DND-41 (cell line): ENCODE data around the gene MAPKAPK2.

Experiments
- ATAC-seq: fragments of 200-7000 bp; cut with Tn5 transposase; 3 replicates; pipeline ENCODE4 v1.9.1; 2021; ENCODE audit warnings: low read depth; ENCODE audit not compliant: insufficient read depth
- DNase-seq: peaks from one replicate; pipeline ENCODE4 v3.0.0-alpha.2; 2020
- H2AFZ ChIP-seq: 2 replicates; pipeline ENCODE4 v1.6.0; 2012; ENCODE audit warnings: low read depth, low read length
- H3K27ac ChIP-seq: 2 replicates; pipeline ENCODE4 v1.5.1; 2012; ENCODE audit warnings: low read length, inconsistent platforms
- H3K27me3 ChIP-seq: fragments of 200-600 bp; sonication (generic); 2 replicates; pipeline ENCODE4 v1.6.0; 2012; ENCODE audit warnings: low read length, mild to moderate bottlenecking, inconsistent platforms; ENCODE audit not compliant: insufficient read depth, poor library complexity
- H3K36me3 ChIP-seq: 2 replicates; pipeline ENCODE4 v1.5.1; 2012; ENCODE audit warnings: low read length, inconsistent platforms; ENCODE audit not compliant: insufficient read depth
- H3K4me1 ChIP-seq: 2 replicates; pipeline ENCODE4 v1.5.1; 2012; ENCODE audit warnings: mild to moderate bottlenecking, low read length; ENCODE audit not compliant: insufficient read depth
- H3K4me2 ChIP-seq: 2 replicates; pipeline ENCODE4 v1.6.0; 2012; ENCODE audit warnings: mild to moderate bottlenecking, moderate library complexity, low read length, inconsistent platforms; ENCODE audit not compliant: insufficient read depth
- H3K4me3 ChIP-seq, 2 experiments: fragments of 200-600 bp in 1 of 2; shearing (Covaris generic) in 1 of 2; 2 replicates each; pipeline ENCODE4 v1.5.1; 2012 to 2016; ENCODE audit warnings: inconsistent platforms in 2 of 2, low read length in 2 of 2, mild to moderate bottlenecking in 2 of 2, low read depth in 1 of 2, moderate library complexity in 1 of 2
- H3K79me2 ChIP-seq: 2 replicates; pipeline ENCODE4 v1.6.0; 2012; ENCODE audit warnings: low read length, inconsistent platforms; ENCODE audit not compliant: insufficient read depth
- H3K9ac ChIP-seq: 2 replicates; pipeline ENCODE4 v1.6.0; 2012; ENCODE audit warnings: low read depth, mild to moderate bottlenecking, inconsistent platforms, low read length, moderate library complexity
- H3K9me3 ChIP-seq: 2 replicates; pipeline ENCODE4 v1.5.1; 2012; ENCODE audit warnings: low read length, moderate library complexity, mild to moderate bottlenecking, inconsistent platforms; ENCODE audit not compliant: insufficient read depth, severe bottlenecking
- H4K20me1 ChIP-seq: 2 replicates; pipeline ENCODE4 v1.6.0; 2012; ENCODE audit warnings: low read length; ENCODE audit not compliant: insufficient read depth
- CTCF ChIP-seq: IDR thresholded peaks from 2 replicates; pipeline ENCODE4 v1.5.1; 2012; ENCODE audit warnings: borderline replicate concordance, low read length, moderate library complexity, mild to moderate bottlenecking; ENCODE audit not compliant: poor library complexity, severe bottlenecking; ENCODE audit errors: extremely low read depth
- EZH2 ChIP-seq: IDR thresholded peaks from 3 replicates; pipeline ENCODE4 v1.6.1; 2012; ENCODE audit warnings: borderline replicate concordance, low read depth, mild to moderate bottlenecking, moderate library complexity, low read length, inconsistent platforms; ENCODE audit not compliant: severe bottlenecking

Gene MAPKAPK2

GRCh38 chr1:206668351-206668750 lies 16.4 kb upstream of the MAPKAPK2 start:
- Histone ChIP-seq H3K27ac (no peak overlapping the region), H3K27me3 (peaks cover 22% of the 10 kb centered on the region), H2AFZ (no peak overlapping the region), H3K4me1 (peaks cover 17% of the 10 kb centered on the region; the same call in 1 of the 2 replicates), H4K20me1 (no peaks in the 10 kb centered on the region), H3K9me3 (no peaks in the 10 kb centered on the region), H3K4me2 (no peak overlapping the region), H3K36me3 (no peaks in the 10 kb centered on the region), H3K9ac (no peak overlapping the region), H3K79me2 (no peaks in the 10 kb centered on the region), H3K4me3 (no peak overlapping the region)
- no peak for DNase-seq
- ATAC-seq, result no peak
- TF ChIP-seq CTCF (no peak), EZH2 (no peak)

GRCh38 chr1:206668874-206669410 lies 15.8 kb upstream of the MAPKAPK2 start:
- ATAC-seq, result no peak
- Histone ChIP-seq H3K9me3 (no peaks in the 10 kb centered on the region), H3K27ac (no peak overlapping the region), H3K4me1 (peaks cover 14% of the 10 kb centered on the region; the same call in 1 of the 2 replicates), H3K79me2 (no peaks in the 10 kb centered on the region), H3K27me3 (peaks cover 16% of the 10 kb centered on the region), H3K36me3 (no peaks in the 10 kb centered on the region), H4K20me1 (no peaks in the 10 kb centered on the region), H3K4me2 (no peak overlapping the region), H3K9ac (no peak overlapping the region), H3K4me3 (no peak overlapping the region), H2AFZ (no peak overlapping the region)
- DNase-seq, result no peak
- TF ChIP-seq CTCF, result no peak
- no peak for TF ChIP-seq EZH2

GRCh38 chr1:206672011-206672688 lies 12.6 kb upstream of the MAPKAPK2 start:
- Histone ChIP-seq H4K20me1 (no peaks in the 10 kb centered on the region), H2AFZ (no peak overlapping the region), H3K79me2 (no peaks in the 10 kb centered on the region), H3K36me3 (no peaks in the 10 kb centered on the region), H3K9me3 (no peaks in the 10 kb centered on the region), H3K4me1 (peaks cover 7% of the 10 kb centered on the region; the same call in 1 of the 2 replicates), H3K27me3 (peaks cover 11% of the 10 kb centered on the region), H3K4me3 (no peak overlapping the region), H3K4me2 (no peak overlapping the region), H3K9ac (no peak overlapping the region), H3K27ac (no peak overlapping the region)
- no peak for ATAC-seq
- DNase-seq, result no peak
- TF ChIP-seq CTCF (no peak), EZH2 (no peak)
